A549 (cell line): Measurements from ENCODE around the gene SUB1. TPM values are rescaled to one million over a fixed set of nuclear protein-coding genes. Genes with fewer than 3 reads are reported as not detected.

Source experiments
- ATAC-seq, 2 experiments: fragments of 200-7000 bp in 1 of 2; fragments of >200 bp in 1 of 2; cut with Nextera tagmentation in 1 of 2; cut with Tn5 transposase in 1 of 2; 3 replicates each; pipeline versions ENCODE4 v1.8.0 to v1.9.1; 2018 to 2020; ENCODE audit warnings: mild to moderate bottlenecking in 1 of 2, moderate library complexity in 1 of 2
- CTCF ChIA-PET: fragments of 300-600 bp; sonication (Branson Sonifier 250); formaldehyde crosslinking; extraction: SDS; loops from one replicate; lab custom pipeline; 2021; ENCODE audit warnings: antibody characterized with exemption, inconsistent platforms; lab: Yijun Ruan, JAX
- POLR2A ChIA-PET: fragments of 350-600 bp; formaldehyde crosslinking; extraction: SDS; loops from one replicate; lab custom pipeline; 2021; ENCODE audit warnings: antibody characterized with exemption, inconsistent platforms; lab: Yijun Ruan, JAX
- DNase-seq, 2 experiments: peaks; one replicate each; pipeline versions ENCODE4 v3.0.0 to v3.0.0-alpha.2; 2011 to 2016; ENCODE audit warnings: low read depth in 1 of 2, low spot score in 1 of 2
- FAIRE-seq: peaks from 2 replicates; lab custom pipeline; 2011; peaks lifted over from hg19 to GRCh38; lab: Jason Lieb, UNC
- H3K27ac ChIP-seq, 2 experiments: fragments of >200 bp; sonication (Bioruptor Twin); formaldehyde crosslinking; 3 replicates each; pipeline ENCODE4 v1.5.1; 2016 to 2017
- H3K4me1 ChIP-seq: fragments of >200 bp; sonication (Bioruptor Twin); formaldehyde crosslinking; 3 replicates; pipeline ENCODE4 v1.6.1; 2016
- H3K4me2 ChIP-seq: fragments of >200 bp; sonication (Bioruptor Twin); formaldehyde crosslinking; 3 replicates; pipeline ENCODE4 v1.6.1; 2016
- H3K4me3 ChIP-seq: fragments of >200 bp; sonication (Bioruptor Twin); formaldehyde crosslinking; 3 replicates; pipeline ENCODE4 v1.5.1; 2016
- H3K9me3 ChIP-seq: fragments of >200 bp; sonication (Bioruptor Twin); formaldehyde crosslinking; 3 replicates; pipeline ENCODE4 v1.6.1; 2016
- CBX2 ChIP-seq: fragments of 200-600 bp; sonication (generic); IDR thresholded peaks from 2 replicates; pipeline ENCODE4 v1.6.1; 2016; ENCODE audit warnings: low read depth, mild to moderate bottlenecking, borderline replicate concordance
- CHD2 ChIP-seq: fragments of 150-350 bp; IDR thresholded peaks from 2 replicates; pipeline ENCODE4 v1.6.1; 2014; ENCODE audit warnings: low read length; ENCODE audit not compliant: partially characterized antibody
- CHD4 ChIP-seq: fragments of 200-600 bp; sonication (generic); IDR thresholded peaks from 2 replicates; pipeline ENCODE4 v1.6.1; 2016; ENCODE audit warnings: antibody characterized with exemption, mild to moderate bottlenecking, borderline replicate concordance
- EHF ChIP-seq: fragments of 250-450 bp; sonication (Bioruptor Pico); IDR thresholded peaks from 2 replicates; pipeline ENCODE4 v1.5.0; 2020; ENCODE audit warnings: mild to moderate bottlenecking
- EP300 ChIP-seq, 2 experiments: fragments of >200 bp; sonication (Bioruptor Twin); formaldehyde crosslinking; IDR thresholded peaks; 2 replicates in 1 of 2; 3 replicates in 1 of 2; pipeline ENCODE4 v1.6.1; 2016 to 2017
- FOSB ChIP-seq: fragments of 250-450 bp; sonication (Bioruptor Pico); IDR thresholded peaks from 2 replicates; pipeline ENCODE4 v1.5.0; 2020; ENCODE audit warnings: mild to moderate bottlenecking, moderate library complexity
- FOSL2 ChIP-seq, 2 experiments: fragments of 450-650 bp in 1 of 2; fragments of >200 bp in 1 of 2; sonication (Bioruptor Twin) in 1 of 2; formaldehyde crosslinking; IDR thresholded peaks; 2 replicates each; pipeline versions ENCODE4 v1.5.0 to v1.6.1; 2016 to 2020; ENCODE audit warnings: mild to moderate bottlenecking in 1 of 2, moderate library complexity in 1 of 2
- FOXS1 ChIP-seq: fragments of 250-450 bp; sonication (Bioruptor Pico); IDR thresholded peaks from 2 replicates; pipeline ENCODE4 v1.5.0; 2020; ENCODE audit warnings: mild to moderate bottlenecking, moderate library complexity
- HMGXB4 ChIP-seq: fragments of 250-450 bp; sonication (Bioruptor Pico); IDR thresholded peaks from 2 replicates; pipeline ENCODE4 v1.5.0; 2021; ENCODE audit warnings: mild to moderate bottlenecking, moderate library complexity, borderline replicate concordance
- JUN ChIP-seq, 2 experiments: fragments of >200 bp; sonication (Bioruptor Twin); formaldehyde crosslinking; IDR thresholded peaks; 2 replicates in 1 of 2; 3 replicates in 1 of 2; pipeline ENCODE4 v1.6.1; 2016 to 2017
- KDM5A ChIP-seq: fragments of 200-600 bp; sonication (generic); IDR thresholded peaks from 2 replicates; pipeline ENCODE4 v1.6.1; 2016; ENCODE audit warnings: antibody characterized with exemption, mild to moderate bottlenecking
- MAFK ChIP-seq: fragments of 450-650 bp; IDR thresholded peaks from 2 replicates; pipeline ENCODE4 v1.6.1; 2014; ENCODE audit not compliant: partially characterized antibody
- MAZ ChIP-seq: fragments of 150-350 bp; IDR thresholded peaks from 2 replicates; pipeline ENCODE4 v1.6.1; 2014; ENCODE audit warnings: antibody characterized with exemption, low read depth, low read length, borderline replicate concordance
- NFE2L2 ChIP-seq: fragments of 150-350 bp; conservative IDR thresholded peaks from 2 replicates; pipeline ENCODE4 v1.6.1; 2014; ENCODE audit warnings: low read length
- PBX3 ChIP-seq: IDR thresholded peaks from 2 replicates; pipeline ENCODE4 v1.6.1; 2012
- POLR2AphosphoS2 ChIP-seq: conservative IDR thresholded peaks from 2 replicates; pipeline ENCODE4 v1.6.1; 2012; ENCODE audit warnings: low read length, improper control_type of control experiment, inconsistent platforms
- RARB ChIP-seq: fragments of 250-450 bp; sonication (Bioruptor Pico); IDR thresholded peaks from 2 replicates; pipeline ENCODE4 v1.8.0; 2021; ENCODE audit warnings: mild to moderate bottlenecking, moderate library complexity
- RCOR1 ChIP-seq: fragments of 150-350 bp; IDR thresholded peaks from 2 replicates; pipeline ENCODE4 v1.6.1; 2014; ENCODE audit warnings: antibody characterized with exemption, low read length, low read depth
- REST ChIP-seq: fragments of 200-600 bp; sonication (generic); IDR thresholded peaks from 2 replicates; pipeline ENCODE4 v1.6.1; 2016; ENCODE audit warnings: antibody characterized with exemption, mild to moderate bottlenecking, moderate library complexity
- SMC3 ChIP-seq: fragments of >200 bp; sonication (Bioruptor Twin); formaldehyde crosslinking; IDR thresholded peaks from 3 replicates; pipeline ENCODE4 v1.6.1; 2018; ENCODE audit warnings: inconsistent platforms
- TP53 ChIP-seq: fragments of 250-450 bp; sonication (Bioruptor Pico); IDR thresholded peaks from 2 replicates; pipeline ENCODE4 v1.5.0; 2021; ENCODE audit warnings: mild to moderate bottlenecking, moderate library complexity
- ZC3H11A ChIP-seq: fragments of 450-650 bp; IDR thresholded peaks from 2 replicates; pipeline ENCODE4 v1.6.1; 2014; ENCODE audit warnings: antibody characterized with exemption, mild to moderate bottlenecking
- ZFP36 ChIP-seq: fragments of 450-650 bp; IDR thresholded peaks from 2 replicates; pipeline ENCODE4 v1.6.1; 2014; ENCODE audit warnings: borderline replicate concordance; ENCODE audit not compliant: partially characterized antibody
- ZNF302 ChIP-seq: fragments of 250-450 bp; sonication (Bioruptor Pico); IDR thresholded peaks from 2 replicates; pipeline ENCODE4 v1.9.0; 2021; ENCODE audit warnings: inconsistent platforms, mild to moderate bottlenecking, moderate library complexity
- WGBS: methylation state at CpG from one replicate; pipeline ENCODE4 v1.1.6; 2017; ENCODE audit errors: missing lambda C conversion rate; 5-methylcytosine and 5-hydroxymethylcytosine counted together
- polyA plus RNA-seq, 4 experiments: library from polyadenylated mRNA; depleted of rRNA in 3 of 4; stranded (reverse); fragments of >200 nt; fragmentation: RNase III in 1 of 4; extraction: RNeasy Plus Mini Kit Qiagen cat#74134 plus additional on column Dnase treatment in 1 of 4; gene quantifications; 2 replicates in 3 of 4; 3 replicates in 1 of 4; pipeline ENCODE4 v1.2.3, GENCODE V29; 2011 to 2017

The SUB1 gene
- polyA plus RNA-seq, 2 of the 4 experiments (the other 2 are of a cell fraction): 190 to 450 TPM

- FAIRE-seq (no peak), DNase-seq (no peak), ATAC-seq (no peak)
- Histone ChIP-seq H3K9me3 (no peaks in the 10 kb centered on the region), H3K4me1 (peaks cover 20% of the 10 kb centered on the region), H3K4me2 (no peak overlapping the region), H3K4me3 (no peak overlapping the region), H3K27ac (no peak overlapping the region)
- CTCF ChIA-PET: interaction anchor here (0.6 to 2.2 kb wide), 3 partner anchors 12 to 449 kb away, joined by 3 to 8 read pairs (median 6); no protein-coding TSS in a partner anchor
- POLR2A ChIA-PET: no interaction called here
- 89% methylated on average over 3 of the region's 3 CpGs for WGBS
- TF ChIP-seq ZFP36 (no peak), CHD4 (no peak), KDM5A (no peak), MAZ (no peak), EP300 (IDR thresholded peaks at IDR 0.05) (no peak), JUN (IDR thresholded peaks at IDR 0.05) (no peak), ZNF302 (CRISPR knock-in tag) (no peak), FOSL2 (IDR thresholded peaks at IDR 0.05) (no peak), FOSL2 (CRISPR knock-in tag; IDR thresholded peaks at IDR 0.05) (no peak), FOXS1 (no peak), PBX3 (no peak)
Observed at GRCh38 chr5:32578363-32578762, 7.0 kb upstream of the SUB1 start.

GRCh38 chr5:32578764-32579163, 6.6 kb upstream of the SUB1 start:
- Histone ChIP-seq H3K4me1 (peaks cover 20% of the 10 kb centered on the region), H3K4me2 (no peak overlapping the region), H3K9me3 (no peaks in the 10 kb centered on the region), H3K27ac (no peak overlapping the region), H3K4me3 (no peak overlapping the region)
- FAIRE-seq: no peak
- ATAC-seq: no peak
- WGBS: 91% methylated on average over 3 of the region's 3 CpGs
- ChIA-PET CTCF (interaction anchor here (0.6 to 2.2 kb wide), 3 partner anchors 11 to 449 kb away, joined by 3 to 8 read pairs (median 6); no protein-coding TSS in a partner anchor), POLR2A (no interaction called here)
- no peak for DNase-seq
- TF ChIP-seq NFE2L2: no peak
- no peak for TF ChIP-seq RCOR1
- peak; percentile 65 for TF ChIP-seq MAFK
- TF ChIP-seq EHF: no peak
- TF ChIP-seq FOXS1: no peak
- TF ChIP-seq TP53 (CRISPR knock-in tag): no peak

GRCh38 chr5:32581010-32581785, 4.2 kb upstream of the SUB1 start:
- no peak overlapping the region for H3K27ac ChIP-seq
- no peak overlapping the region for H3K4me2 ChIP-seq
- WGBS: 78% methylated on average over 12 of the region's 12 CpGs
- TF ChIP-seq FOSL2 (IDR thresholded peaks at IDR 0.05) (no peak), FOSL2 (CRISPR knock-in tag; IDR thresholded peaks at IDR 0.05) (no peak), CHD2 (no peak), POLR2AphosphoS2 (no peak), RCOR1 (no peak), REST (no peak), FOSB (no peak), ZC3H11A (no peak), HMGXB4 (CRISPR knock-in tag) (no peak), RARB (no peak), SMC3 (no peak), CBX2 (no peak)
- FAIRE-seq (no peak), DNase-seq (no peak), ATAC-seq (no peak)
- ChIA-PET CTCF (interaction anchor here (0.6 to 1.3 kb wide), 2 partner anchors 9 to 47 kb away, joined by 3 to 5 read pairs; no protein-coding TSS in a partner anchor), POLR2A (no interaction called here)
- no peaks in the 10 kb centered on the region for H3K9me3 ChIP-seq
- H3K4me3 ChIP-seq: no peak overlapping the region
- peaks cover 13% of the 10 kb centered on the region for H3K4me1 ChIP-seq
